Mesodermal cell (in vitro differentiated cells): ENCODE measurements around the gene PCP4L1.
A peak's percentile ranks its signal among the peaks of the same experiment; 100 is the strongest.
"Not testable (repeated sequence)": the region's sequence is repeated elsewhere in the genome, so short reads cannot be mapped to it uniquely, and the experiment has no call there.

Experiments
- H3K27ac ChIP-seq: 2 replicates; pipeline ENCODE4 v1.7.0; 2013; ENCODE audit warnings: mild to moderate bottlenecking, low read depth, low read length, moderate library complexity; ENCODE audit not compliant: severe bottlenecking
- H3K36me3 ChIP-seq: 2 replicates; pipeline ENCODE4 v1.7.1; 2013; ENCODE audit warnings: mild to moderate bottlenecking, low read length, moderate library complexity; ENCODE audit not compliant: control insufficient read depth, insufficient read depth
- H3K4me1 ChIP-seq: one replicate; pipeline ENCODE4 v1.7.1; 2013; ENCODE audit warnings: mild to moderate bottlenecking, low read length; ENCODE audit not compliant: insufficient read depth, control insufficient read depth, poor library complexity, severe bottlenecking
- H3K4me3 ChIP-seq: 2 replicates; pipeline ENCODE4 v1.7.0; 2013; ENCODE audit warnings: low read length, control low read depth, mild to moderate bottlenecking; ENCODE audit not compliant: insufficient read depth, poor library complexity, severe bottlenecking; ENCODE audit errors: extremely low read depth
- H3K9me3 ChIP-seq: 2 replicates; pipeline ENCODE4 v1.7.1; 2013; ENCODE audit warnings: mild to moderate bottlenecking, low read length, moderate library complexity; ENCODE audit not compliant: control insufficient read depth
- WGBS, 2 experiments: methylation state at CpG; one replicate each; pipeline ENCODE4 v1.1.5; 2013; ENCODE audit warnings: missing lambda C conversion rate in 2 of 2; ENCODE audit not compliant: insufficient coverage in 2 of 2; 5-methylcytosine and 5-hydroxymethylcytosine counted together

The PCP4L1 gene

GRCh38 chr1:161255955-161256520, 2.5 kb upstream of the PCP4L1 start:
- H3K36me3 ChIP-seq, H3K27ac ChIP-seq, H3K4me1 ChIP-seq, H3K4me3 ChIP-seq: not testable (repeated sequence)
- H3K9me3 ChIP-seq, result peaks cover 11% of the 10 kb centered on the region
- 100% methylated on average over 1 of the region's 4 CpGs for WGBS, 2 experiments

GRCh38 chr1:161257109-161257508, 1.4 kb upstream of the PCP4L1 start:
- not testable (repeated sequence) for H3K36me3 ChIP-seq, H3K4me3 ChIP-seq, H3K27ac ChIP-seq, H3K4me1 ChIP-seq
- H3K9me3 ChIP-seq, result peaks cover 11% of the 10 kb centered on the region
- WGBS, 2 experiments, result 89 to 90% methylated on average over 2 to 4 of the region's 5 CpGs

GRCh38 chr1:161259345-161259702, 779 bp downstream of the PCP4L1 start:
- 42 to 92% methylated on average over 2 to 5 of the region's 6 CpGs for WGBS, 2 experiments
- no peak overlapping the region for H3K4me3 ChIP-seq
- no peaks in the 10 kb centered on the region for H3K4me1 ChIP-seq
- H3K9me3 ChIP-seq, result peaks cover 11% of the 10 kb centered on the region
- H3K27ac ChIP-seq, result no peak overlapping the region
- no peaks in the 10 kb centered on the region for H3K36me3 ChIP-seq

- no peak overlapping the region for H3K4me3 ChIP-seq
- H3K27ac ChIP-seq, result no peak overlapping the region
- peaks cover 11% of the 10 kb centered on the region for H3K9me3 ChIP-seq
- H3K36me3 ChIP-seq, result no peaks in the 10 kb centered on the region
- H3K4me1 ChIP-seq, result no peaks in the 10 kb centered on the region
- no CpG with 5 or more reads among the region's 1 CpG for WGBS, 2 experiments
Measured at GRCh38 chr1:161259765-161260164, 1.2 kb downstream of the PCP4L1 start.

- H3K36me3 ChIP-seq, result no peaks in the 10 kb centered on the region
- H3K4me3 ChIP-seq, result no peak overlapping the region
- 67 to 91% methylated on average over 3 to 5 of the region's 9 CpGs for whole genome bisulfite sequencing, 2 experiments
- H3K27ac ChIP-seq, result no peak overlapping the region
- peaks cover 11% of the 10 kb centered on the region for H3K9me3 ChIP-seq
- H3K4me1 ChIP-seq, result no peaks in the 10 kb centered on the region
Measured at GRCh38 chr1:161260376-161261260, 2.1 kb downstream of the PCP4L1 start.

GRCh38 chr1:161261261-161262235, 3.0 kb downstream of the PCP4L1 start:
- no peak overlapping the region for H3K27ac ChIP-seq

GRCh38 chr1:161265305-161265704, 6.8 kb downstream of the PCP4L1 start:
- Histone ChIP-seq H3K4me3 (no peak overlapping the region), H3K36me3 (no peaks in the 10 kb centered on the region), H3K9me3 (no peaks in the 10 kb centered on the region), H3K4me1 (peaks cover 9% of the 10 kb centered on the region), H3K27ac (no peak overlapping the region)
- WGBS, 2 experiments, result 65 to 79% methylated on average over 2 to 3 of the region's 5 CpGs

More at GRCh38 chr1:161261261-161262235, 3.0 kb downstream of the PCP4L1 start:
- Histone ChIP-seq H3K9me3 (peaks cover 11% of the 10 kb centered on the region), H3K36me3 (no peaks in the 10 kb centered on the region), H3K4me3 (no peak overlapping the region), H3K4me1 (peaks cover 7% of the 10 kb centered on the region)
- WGBS, 2 experiments, result 70 to 74% methylated on average over 5 to 6 of the region's 12 CpGs

GRCh38 chr1:161266202-161266601, 7.7 kb downstream of the PCP4L1 start:
- WGBS, 2 experiments, result no CpG with 5 or more reads among the region's 3 CpGs
- H3K9me3 ChIP-seq, result no peaks in the 10 kb centered on the region

GRCh38 chr1:161266836-161267235, 8.3 kb downstream of the PCP4L1 start:
- Histone ChIP-seq H3K9me3 (no peaks in the 10 kb centered on the region), H3K4me3 (no peak overlapping the region), H3K4me1 (peaks cover 9% of the 10 kb centered on the region), H3K36me3 (no peaks in the 10 kb centered on the region), H3K27ac (peak overlapping the region; percentile 5)
- WGBS, 2 experiments, result 77 to 83% methylated on average over 1 to 2 of the region's 2 CpGs

More at GRCh38 chr1:161266202-161266601, 7.7 kb downstream of the PCP4L1 start:
- Histone ChIP-seq H3K4me1 (peaks cover 9% of the 10 kb centered on the region), H3K4me3 (no peak overlapping the region), H3K36me3 (no peaks in the 10 kb centered on the region), H3K27ac (peak overlapping the region; percentile 5)

- Histone ChIP-seq H3K27ac (no peak overlapping the region), H3K9me3 (no peaks in the 10 kb centered on the region), H3K36me3 (no peaks in the 10 kb centered on the region), H3K4me1 (peaks cover 9% of the 10 kb centered on the region), H3K4me3 (no peak overlapping the region)
- 73 to 92% methylated on average over 2 to 3 of the region's 3 CpGs for WGBS, 2 experiments
Measured at GRCh38 chr1:161267321-161267720, 8.8 kb downstream of the PCP4L1 start.
